Stomach smooth muscle (tissue), 2 donors: ENCODE results near the gene ZBTB12.
"Not testable (repeated sequence)": the region's sequence is repeated elsewhere in the genome, so short reads cannot be mapped to it uniquely, and the experiment has no call there.

ENCODE experiments used
- H3K27ac ChIP-seq: one replicate; pipeline ENCODE4 v1.7.0; 2013; ENCODE audit warnings: mild to moderate bottlenecking, low read length, inconsistent platforms
- H3K27me3 ChIP-seq, 2 donors: one replicate each; pipeline ENCODE4 v1.7.0; 2013; ENCODE audit warnings: low read length in 2 of 2; ENCODE audit not compliant: insufficient read depth in 2 of 2, control insufficient read depth in 1 of 2
- H3K36me3 ChIP-seq, 2 donors: one replicate each; pipeline ENCODE4 v1.7.0; 2013; ENCODE audit warnings: low read length in 2 of 2; ENCODE audit not compliant: control insufficient read depth in 2 of 2, insufficient read depth in 2 of 2
- H3K4me1 ChIP-seq: one replicate; pipeline ENCODE4 v1.7.0; 2013; ENCODE audit warnings: low read length; ENCODE audit not compliant: control insufficient read depth, insufficient read depth
- H3K4me3 ChIP-seq, 2 donors: one replicate each; pipeline ENCODE4 v1.7.0; 2013; ENCODE audit warnings: low read length in 2 of 2
- H3K9ac ChIP-seq, 2 donors: one replicate each; pipeline ENCODE4 v1.7.0; 2013; ENCODE audit warnings: low read length in 2 of 2, mild to moderate bottlenecking in 1 of 2
- H3K9me3 ChIP-seq, 2 donors: one replicate each; pipeline ENCODE4 v1.7.0; 2013; ENCODE audit warnings: low read length in 2 of 2; ENCODE audit not compliant: control insufficient read depth in 2 of 2
- donor health status: healthy.
- donor health status: Pancreatic carcinoma.

ZBTB12 gene

DNA sequence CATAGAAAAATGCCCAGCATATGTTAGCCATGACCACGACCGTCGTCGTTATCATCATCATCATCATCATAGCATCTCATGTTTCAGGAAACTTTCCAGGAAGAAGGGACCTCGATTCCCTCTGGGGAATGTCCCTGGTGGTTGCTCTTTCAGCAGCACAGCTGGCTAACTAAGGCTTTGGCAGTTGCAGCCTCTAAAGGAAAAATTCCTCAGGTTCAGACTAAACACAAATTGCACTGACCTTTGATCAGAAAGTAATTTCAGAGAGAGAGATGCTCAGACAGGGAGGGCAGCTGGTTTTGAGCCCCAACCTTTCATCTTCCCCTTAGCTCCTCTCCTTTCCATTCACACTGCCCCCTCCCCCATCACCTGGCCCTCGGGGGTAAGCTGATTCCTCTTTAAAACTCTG lies 38.4 kb upstream of the ZBTB12 start:
- Histone ChIP-seq H3K4me1 (peaks cover 3% of the 10 kb centered on the region), H3K36me3 (no peaks in the 10 kb centered on the region), H3K9ac (no peak overlapping the region), H3K4me3 (no peak overlapping the region), H3K9me3 (no peaks in the 10 kb centered on the region), H3K27ac (no peak overlapping the region), H3K27me3 (peaks cover 2 to 9% of the 10 kb centered on the region in 2 donors)

- Histone ChIP-seq H3K4me3 (no peak overlapping the region), H3K9ac (no peak overlapping the region), H3K9me3 (no peaks in the 10 kb centered on the region), H3K27me3 (peaks cover 0 to 3% of the 10 kb centered on the region in 2 donors), H3K27ac (no peak overlapping the region), H3K4me1 (no peaks in the 10 kb centered on the region), H3K36me3 (no peaks in the 10 kb centered on the region)
Observed at GRCh38 chr6:31935823-31936222, 33.9 kb upstream of the ZBTB12 start.

DNA sequence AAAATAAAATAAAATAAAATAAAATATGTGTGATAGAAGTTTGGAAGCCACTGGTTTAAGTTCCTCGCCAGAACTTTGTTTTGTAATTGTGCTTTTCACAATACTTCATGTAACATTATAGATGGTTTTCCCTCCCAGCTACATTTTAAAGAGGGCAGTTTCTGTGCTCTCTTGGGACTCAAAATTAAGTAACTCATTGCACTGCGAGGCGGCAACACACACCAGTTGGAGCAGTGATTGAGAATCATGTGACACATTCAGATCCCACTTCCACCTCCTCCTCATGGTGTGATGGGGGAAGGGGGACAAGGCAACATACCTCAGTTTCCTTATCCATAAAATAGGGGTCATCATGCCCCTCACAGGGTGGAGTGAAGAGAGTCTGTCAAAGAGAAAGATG lies 33.1 kb upstream of the ZBTB12 start:
- Histone ChIP-seq H3K36me3 (no peaks in the 10 kb centered on the region), H3K27me3 (peaks cover 0 to 3% of the 10 kb centered on the region in 2 donors), H3K9ac (no peak overlapping the region), H3K4me3 (no peak overlapping the region), H3K27ac (no peak overlapping the region), H3K4me1 (no peaks in the 10 kb centered on the region), H3K9me3 (no peaks in the 10 kb centered on the region)

DNA sequence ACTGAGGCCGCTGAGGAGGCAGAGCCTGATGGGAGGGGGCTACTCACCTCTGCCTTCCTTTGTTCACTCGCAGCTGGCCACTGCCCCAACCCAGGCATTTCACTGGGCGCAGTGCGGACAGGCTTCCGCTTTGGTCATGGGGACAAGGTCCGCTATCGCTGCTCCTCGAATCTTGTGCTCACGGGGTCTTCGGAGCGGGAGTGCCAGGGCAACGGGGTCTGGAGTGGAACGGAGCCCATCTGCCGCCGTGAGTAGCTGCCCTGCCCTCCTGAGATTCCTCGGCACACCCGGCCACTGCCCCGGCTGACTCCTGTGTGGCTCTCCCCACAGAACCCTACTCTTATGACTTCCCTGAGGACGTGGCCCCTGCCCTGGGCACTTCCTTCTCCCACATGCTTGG lies 31.7 kb upstream of the ZBTB12 start:
- no peaks in the 10 kb centered on the region for H3K9me3 ChIP-seq
- H3K9ac ChIP-seq: no peak overlapping the region
- H3K36me3 ChIP-seq: no peaks in the 10 kb centered on the region
- H3K27me3 ChIP-seq: peaks cover 0 to 3% of the 10 kb centered on the region in 2 donors
- H3K27ac ChIP-seq: no peak overlapping the region
- H3K4me1 ChIP-seq: no peaks in the 10 kb centered on the region
- no peak overlapping the region for H3K4me3 ChIP-seq

DNA sequence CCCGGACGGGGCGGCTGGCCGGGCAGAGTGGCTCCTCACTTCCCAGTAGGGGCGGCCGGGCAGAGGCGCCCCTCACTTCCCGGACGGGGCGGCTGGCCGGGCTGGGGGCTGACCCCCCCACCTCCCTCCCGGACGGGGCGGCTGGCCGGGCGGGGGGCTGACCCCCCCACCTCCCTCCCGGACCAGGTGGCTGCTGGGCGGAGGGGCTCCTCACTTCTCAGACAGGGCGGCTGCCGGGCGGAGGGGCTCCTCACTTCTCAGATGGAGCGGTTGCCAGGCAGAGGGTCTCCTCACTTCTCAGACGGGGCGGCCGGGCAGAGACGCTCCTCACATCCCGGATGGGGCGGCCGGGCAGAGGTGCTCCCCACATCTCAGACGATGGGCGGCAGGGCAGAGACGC lies 30.3 kb upstream of the ZBTB12 start:
- H3K4me3 ChIP-seq, H3K9ac ChIP-seq, H3K9me3 ChIP-seq, H3K27ac ChIP-seq, H3K36me3 ChIP-seq, H3K4me1 ChIP-seq, H3K27me3 ChIP-seq: not testable (repeated sequence)

- no peak overlapping the region for H3K27ac ChIP-seq
Observed at GRCh38 chr6:31930962-31931361, 29.1 kb upstream of the ZBTB12 start.

GRCh38 chr6:31928672-31928939 lies 26.7 kb upstream of the ZBTB12 start:
- Histone ChIP-seq H3K27me3 (peaks cover 0 to 6% of the 10 kb centered on the region in 2 donors), H3K4me1 (no peaks in the 10 kb centered on the region), H3K9me3 (no peaks in the 10 kb centered on the region), H3K4me3 (no peak overlapping the region), H3K27ac (no peak overlapping the region), H3K9ac (no peak overlapping the region), H3K36me3 (no peaks in the 10 kb centered on the region)

More at GRCh38 chr6:31930962-31931361, 29.1 kb upstream of the ZBTB12 start:
- Histone ChIP-seq H3K27me3 (peaks cover 0 to 6% of the 10 kb centered on the region in 2 donors), H3K9ac (no peak overlapping the region), H3K9me3 (no peaks in the 10 kb centered on the region), H3K4me3 (no peak overlapping the region), H3K4me1 (no peaks in the 10 kb centered on the region), H3K36me3 (no peaks in the 10 kb centered on the region)

GRCh38 chr6:31927863-31928671 lies 26.2 kb upstream of the ZBTB12 start:
- no peak overlapping the region for H3K9ac ChIP-seq
- peak overlapping the region in 1 of 2 donors; percentile 44 for H3K4me3 ChIP-seq
- no peaks in the 10 kb centered on the region for H3K4me1 ChIP-seq
- peaks cover 0 to 6% of the 10 kb centered on the region in 2 donors for H3K27me3 ChIP-seq
- H3K36me3 ChIP-seq: no peaks in the 10 kb centered on the region
- no peak overlapping the region for H3K27ac ChIP-seq
- H3K9me3 ChIP-seq: no peaks in the 10 kb centered on the region

DNA sequence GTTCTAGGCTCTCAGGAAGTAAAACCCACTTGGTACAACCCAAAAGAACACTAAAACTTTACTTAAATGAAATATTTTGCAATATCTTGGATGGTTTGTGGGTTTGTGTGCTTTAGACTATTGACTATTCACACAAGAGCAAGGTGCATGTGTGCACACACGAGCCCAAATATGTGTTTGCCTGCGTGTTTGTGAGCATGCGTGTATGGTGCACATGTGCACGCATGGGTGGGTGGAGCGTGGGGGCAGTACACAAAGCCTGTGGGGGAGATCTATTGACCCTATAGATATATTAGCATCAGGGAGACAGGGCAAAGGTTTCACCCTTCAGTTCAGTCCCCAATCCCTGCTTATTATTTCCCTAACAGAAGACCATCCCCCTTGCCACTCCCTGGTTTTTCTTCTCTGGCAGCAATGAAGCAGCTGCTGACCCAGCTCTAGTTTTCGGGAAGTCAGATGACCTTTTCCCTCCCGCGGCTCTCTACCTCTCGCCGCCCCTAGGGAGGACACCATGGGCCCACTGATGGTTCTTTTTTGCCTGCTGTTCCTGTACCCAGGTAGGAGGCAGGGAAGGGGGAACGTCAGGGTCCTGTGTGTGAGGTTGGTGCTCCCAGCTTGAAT lies 25.5 kb upstream of the ZBTB12 start, which contains the start of gene C2:
C2 (plus strand) TSS at position 476 of the 621 bp plus-strand sequence; CDS start at position 512, 36 bp downstream.
- H3K4me1 ChIP-seq: no peaks in the 10 kb centered on the region
- H3K9ac ChIP-seq: no peak within 1 kb of the TSS
- no peak within 1 kb of the TSS for H3K27ac ChIP-seq
- H3K9me3 ChIP-seq: no peaks in the 10 kb centered on the region
- peaks cover 0 to 6% of the 10 kb centered on the region in 2 donors for H3K27me3 ChIP-seq
- H3K36me3 ChIP-seq: no peaks in the 10 kb centered on the region
- H3K4me3 ChIP-seq: peak within 1 kb of the TSS in 1 of 2 donors; percentile 44

GRCh38 chr6:31922942-31923341 lies 21.1 kb upstream of the ZBTB12 start:
- no peak overlapping the region for H3K27ac ChIP-seq
- no peak overlapping the region for H3K9ac ChIP-seq

DNA sequence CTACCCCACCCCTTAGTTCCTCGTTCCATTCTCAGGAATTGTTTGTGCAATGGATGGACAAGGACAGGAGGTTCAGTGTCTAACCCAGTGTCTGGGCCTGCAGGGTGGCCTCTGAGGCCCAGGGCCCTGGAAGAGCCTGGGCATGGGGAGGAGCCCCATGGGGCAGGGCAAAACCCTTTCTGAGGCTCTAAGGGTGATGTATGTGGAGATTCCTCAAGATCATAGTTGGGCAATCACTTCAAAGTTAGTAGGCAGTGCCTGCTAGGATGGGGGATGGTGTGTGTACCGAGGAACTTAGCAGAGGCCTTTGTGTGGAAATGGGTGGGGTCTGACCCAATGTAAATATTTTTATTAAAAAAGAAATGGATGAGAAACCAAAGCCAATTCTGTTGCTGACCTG lies 18.9 kb upstream of the ZBTB12 start:
- no peaks in the 10 kb centered on the region for H3K4me1 ChIP-seq
- no peaks in the 10 kb centered on the region for H3K36me3 ChIP-seq
- H3K4me3 ChIP-seq: no peak overlapping the region
- H3K27me3 ChIP-seq: peaks cover 0 to under 1% of the 10 kb centered on the region in 2 donors
- no peak overlapping the region for H3K9ac ChIP-seq
- no peak overlapping the region for H3K27ac ChIP-seq
- H3K9me3 ChIP-seq: no peaks in the 10 kb centered on the region

More at GRCh38 chr6:31922942-31923341, 21.1 kb upstream of the ZBTB12 start:
- H3K9me3 ChIP-seq: no peaks in the 10 kb centered on the region
- H3K4me1 ChIP-seq: no peaks in the 10 kb centered on the region
- peaks cover 0 to 2% of the 10 kb centered on the region in 2 donors for H3K27me3 ChIP-seq
- no peaks in the 10 kb centered on the region for H3K36me3 ChIP-seq
- no peak overlapping the region for H3K4me3 ChIP-seq
